HG03354 (cell line): Measurements from ENCODE around the gene SIPA1.
"Not testable (repeated sequence)": the region's sequence is repeated elsewhere in the genome, so short reads cannot be mapped to it uniquely, and the experiment has no call there.

ENCODE experiments used
- ATAC-seq: cut with Tn5 transposase; IDR thresholded peaks from one replicate; pipeline ENCODE4 v1.9.1; 2021; ENCODE audit warnings: mild to moderate bottlenecking; ENCODE audit not compliant: unreplicated experiment, poor library complexity, severe bottlenecking

The SIPA1 gene

DNA sequence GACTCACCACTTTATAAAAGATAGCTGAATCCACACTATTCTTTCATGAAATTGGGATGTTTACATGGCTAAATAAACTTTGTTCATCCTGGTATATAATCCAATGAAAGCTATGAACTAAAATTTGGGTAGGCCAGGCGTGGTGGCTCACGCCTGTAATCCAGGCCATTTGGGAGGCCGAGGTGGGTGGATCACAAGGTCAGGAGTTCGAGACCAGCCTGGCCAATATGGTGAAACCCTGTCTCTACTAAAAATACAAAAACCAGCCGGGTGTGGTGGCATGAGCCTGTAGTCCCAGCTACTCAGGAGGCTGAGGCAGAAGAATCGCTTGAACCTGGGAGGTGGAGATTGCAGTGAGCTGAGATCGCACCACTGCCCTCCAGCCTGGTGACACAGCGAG, 53.9 kb downstream of the SIPA1 start:
- ATAC-seq = not testable (repeated sequence)

DNA sequence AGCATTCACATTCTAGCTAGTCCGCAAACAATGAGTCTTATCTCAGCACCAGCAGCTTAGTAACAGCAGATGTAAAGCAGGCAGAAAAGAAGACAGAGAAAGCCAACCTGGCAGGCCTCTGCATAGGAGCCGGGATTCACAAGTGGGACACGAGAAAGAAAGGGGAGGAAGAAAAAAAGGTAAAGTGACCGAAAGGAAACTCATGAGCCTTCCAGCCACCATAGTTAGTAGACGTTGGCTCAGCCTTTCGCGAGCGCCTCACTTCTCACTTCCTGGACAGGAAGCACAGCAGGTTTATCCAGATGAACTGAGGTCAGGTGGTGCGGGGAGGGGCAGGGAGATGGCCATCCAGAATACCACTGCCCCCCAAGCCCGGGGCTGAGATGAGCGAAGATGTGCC, 54.5 kb downstream of the SIPA1 start:
- ATAC-seq = no peak

DNA sequence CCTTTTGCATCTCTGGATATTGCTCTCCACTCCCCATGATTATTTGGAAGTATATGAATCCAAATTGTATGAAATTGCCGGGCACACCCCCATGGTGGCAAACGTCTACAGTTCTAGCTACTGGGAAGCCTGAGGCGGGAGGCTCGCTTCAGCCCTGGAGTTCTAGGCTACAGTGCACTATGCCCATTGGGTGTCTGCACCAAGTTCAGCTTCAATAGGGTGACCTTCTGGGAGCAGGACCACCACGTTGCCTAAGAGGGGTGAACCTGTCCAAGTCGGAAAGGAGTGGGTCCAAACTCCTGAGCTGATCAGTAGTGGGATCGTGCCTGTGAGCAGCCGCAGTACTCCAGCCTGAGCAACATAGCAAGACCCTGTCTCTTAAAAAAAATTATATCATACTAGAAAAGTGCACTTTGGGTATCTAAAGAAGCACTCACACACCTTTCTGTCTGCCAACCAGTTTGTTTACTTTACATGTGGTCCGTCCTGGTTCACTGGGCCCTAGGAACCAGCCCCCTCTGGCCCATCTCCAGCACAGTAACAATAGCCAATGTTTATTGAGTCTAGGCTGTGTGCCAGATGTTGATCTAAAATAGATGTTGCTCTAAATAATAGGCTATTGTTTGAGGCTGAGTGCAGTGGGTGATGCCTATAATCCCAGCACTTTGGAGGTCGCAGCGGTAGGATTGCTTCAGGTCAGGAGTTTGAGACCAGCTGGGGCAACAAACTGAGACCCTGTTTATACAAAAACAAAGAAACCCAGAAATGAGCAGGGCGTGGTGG, 57.7 kb downstream of the SIPA1 start:
- no peak for ATAC-seq

DNA sequence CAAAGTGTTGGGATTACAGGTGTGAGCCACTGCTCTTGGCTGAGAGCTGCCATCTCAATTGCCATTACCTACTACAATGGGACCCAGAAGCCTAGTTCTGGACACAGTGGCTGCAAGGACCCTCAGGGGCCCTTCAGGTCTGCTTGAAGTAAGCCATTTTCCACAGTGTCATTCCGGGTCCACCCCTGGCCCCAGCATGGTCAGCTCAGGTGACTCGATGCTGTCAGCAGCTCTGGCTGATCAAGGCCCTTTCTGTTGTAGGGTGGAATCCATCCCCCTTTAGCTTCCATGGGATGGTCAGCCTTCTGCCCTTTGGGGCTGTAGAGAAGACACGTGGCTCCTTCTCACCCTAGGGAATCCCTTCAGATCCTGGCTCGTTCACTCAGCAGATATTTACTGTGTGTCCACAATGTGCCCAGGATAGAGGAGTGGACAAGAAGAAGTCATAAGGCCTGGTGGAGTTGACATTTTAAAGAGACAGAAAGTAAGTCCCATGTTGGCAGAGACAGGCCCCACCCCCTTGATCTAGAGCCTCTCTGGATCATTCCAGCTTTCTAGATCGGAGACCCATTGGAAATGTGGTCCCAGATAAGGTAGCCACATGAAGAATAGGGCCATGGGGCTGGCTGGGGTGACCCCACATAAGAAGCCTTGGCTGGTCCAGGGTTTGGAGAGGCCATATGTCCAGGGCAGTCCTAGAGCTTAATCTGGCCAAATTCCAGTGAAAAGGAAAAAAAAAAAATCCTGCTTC, 59.1 kb downstream of the SIPA1 start:
- ATAC-seq = no peak

DNA sequence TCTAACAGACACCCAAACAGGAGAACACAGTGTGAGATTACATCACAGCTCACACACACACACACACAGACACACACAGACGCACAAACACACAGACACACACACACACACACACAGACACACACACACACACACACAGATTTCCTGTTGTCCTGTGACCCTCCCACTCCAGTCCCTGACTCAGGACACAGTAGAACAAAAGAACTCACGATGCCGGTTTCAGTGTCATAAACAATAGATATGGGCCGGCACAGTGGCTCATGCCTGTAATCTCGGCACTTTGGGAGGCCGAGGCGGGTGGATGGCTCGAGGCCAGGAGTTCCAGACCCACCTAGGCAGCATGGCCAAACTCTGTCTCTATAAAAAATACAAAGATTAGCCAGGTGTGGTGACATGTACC, 60.3 kb downstream of the SIPA1 start:
- ATAC-seq = no peak

DNA sequence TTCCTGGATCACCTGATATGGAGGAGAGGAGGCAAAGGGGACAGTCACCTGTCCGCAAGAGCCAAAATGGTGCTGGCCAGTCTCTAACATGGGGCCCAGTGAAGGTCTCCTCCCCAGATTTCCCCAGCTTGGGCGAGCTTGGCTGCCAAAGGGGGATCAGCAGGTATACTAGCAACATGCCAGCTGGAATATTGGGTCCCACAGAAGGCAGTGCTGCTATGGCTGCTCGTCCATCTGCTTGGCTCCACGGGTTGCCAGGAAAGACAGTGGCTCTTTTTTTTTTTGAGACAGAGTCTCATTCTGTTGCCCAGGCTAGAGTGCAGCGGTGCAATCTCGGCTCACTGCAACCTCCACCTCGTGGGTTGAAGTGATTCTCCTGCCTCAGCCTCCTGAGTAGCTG, 61.4 kb downstream of the SIPA1 start:
- no peak for ATAC-seq

DNA sequence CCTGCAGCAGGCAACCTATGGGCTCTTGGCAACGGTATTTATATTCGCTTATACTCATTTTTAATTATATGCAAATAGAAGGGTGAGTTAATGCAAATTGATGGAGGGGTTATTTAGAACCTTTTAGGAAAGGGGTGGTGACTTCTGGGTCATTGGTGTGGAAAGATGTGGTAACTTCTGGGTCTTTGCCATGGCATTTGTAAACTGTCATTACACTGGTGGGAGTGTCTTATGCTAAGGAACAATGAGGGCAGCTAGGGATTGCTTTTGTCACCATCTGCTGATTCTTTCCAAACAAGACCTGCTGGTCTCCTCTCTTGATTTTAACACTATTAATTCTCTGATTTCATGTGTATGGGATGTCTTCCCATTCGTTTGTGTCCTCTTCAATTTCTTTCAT, 62.5 kb downstream of the SIPA1 start:
- ATAC-seq = no peak
